SK-N-SH treated with all-trans-retinoic acid at 6 μM for 48 hours (cell line): Measurements from ENCODE around the gene TNFAIP1.

ENCODE experiments used
- ATAC-seq: fragments of 200-7000 bp; cut with Tn5 transposase; 3 replicates; pipeline ENCODE4 v1.9.1; 2020; ENCODE audit warnings: mild to moderate bottlenecking, moderate library complexity
- ARNTL ChIP-seq: fragments of 450-650 bp; formaldehyde crosslinking; IDR thresholded peaks from 2 replicates; pipeline ENCODE4 v1.5.0; 2020; ENCODE audit warnings: low read depth, mild to moderate bottlenecking, moderate library complexity, borderline replicate concordance
- BACH2 ChIP-seq: fragments of 250-450 bp; sonication (Bioruptor Pico); IDR thresholded peaks from 2 replicates; pipeline ENCODE4 v1.9.0; 2021; ENCODE audit warnings: mild to moderate bottlenecking, borderline replicate concordance
- CSDC2 ChIP-seq: fragments of 250-450 bp; sonication (Bioruptor Pico); IDR thresholded peaks from 2 replicates; pipeline ENCODE4 v1.5.0; 2020; ENCODE audit warnings: mild to moderate bottlenecking, moderate library complexity
- ESRRG ChIP-seq: fragments of 250-450 bp; sonication (Bioruptor Pico); IDR thresholded peaks from 2 replicates; pipeline ENCODE4 v1.6.1; 2021; ENCODE audit warnings: mild to moderate bottlenecking
- GLIS3 ChIP-seq: fragments of 250-450 bp; sonication (Bioruptor Pico); IDR thresholded peaks from 2 replicates; pipeline ENCODE4 v1.5.0; 2020; ENCODE audit warnings: mild to moderate bottlenecking, moderate library complexity
- ISL1 ChIP-seq: fragments of 250-450 bp; sonication (Bioruptor Pico); IDR thresholded peaks from 2 replicates; pipeline ENCODE4 v2.1.2; 2022; ENCODE audit warnings: mild to moderate bottlenecking, moderate library complexity
- PPARA ChIP-seq: fragments of 250-450 bp; sonication (Bioruptor Pico); IDR thresholded peaks from 2 replicates; pipeline ENCODE4 v1.5.0; 2020; ENCODE audit warnings: mild to moderate bottlenecking, borderline replicate concordance
- RARB ChIP-seq: fragments of 250-450 bp; sonication (Bioruptor Pico); IDR thresholded peaks from 2 replicates; pipeline ENCODE4 v1.8.0; 2021; ENCODE audit warnings: mild to moderate bottlenecking, moderate library complexity
- SNAI2 ChIP-seq: fragments of 250-450 bp; sonication (Bioruptor Pico); IDR thresholded peaks from 2 replicates; pipeline ENCODE4 v1.5.0; 2020; ENCODE audit warnings: mild to moderate bottlenecking, moderate library complexity
- TCF4 ChIP-seq: fragments of 250-450 bp; sonication (Bioruptor Pico); IDR thresholded peaks from 2 replicates; pipeline ENCODE4 v1.8.0; 2021; ENCODE audit warnings: mild to moderate bottlenecking, moderate library complexity, borderline replicate concordance
- TOX ChIP-seq: fragments of 250-450 bp; sonication (Bioruptor Pico); IDR thresholded peaks from 2 replicates; pipeline ENCODE4 v1.8.0; 2021; ENCODE audit warnings: mild to moderate bottlenecking, moderate library complexity, borderline replicate concordance
- ZC3H10 ChIP-seq: fragments of 250-450 bp; sonication (Bioruptor Pico); IDR thresholded peaks from 2 replicates; pipeline ENCODE4 v1.5.1; 2021; ENCODE audit warnings: mild to moderate bottlenecking, moderate library complexity
- ZFP3 ChIP-seq: fragments of 250-450 bp; sonication (Bioruptor Pico); IDR thresholded peaks from 2 replicates; pipeline ENCODE4 v1.5.0; 2020; ENCODE audit warnings: mild to moderate bottlenecking, moderate library complexity
- ZFP30 ChIP-seq: fragments of 450-650 bp; formaldehyde crosslinking; IDR thresholded peaks from 2 replicates; pipeline ENCODE4 v1.5.0; 2022; ENCODE audit warnings: mild to moderate bottlenecking, moderate library complexity
- ZNF565 ChIP-seq: fragments of 450-650 bp; formaldehyde crosslinking; conservative IDR thresholded peaks from 2 replicates; pipeline ENCODE4 v1.5.0; 2020; ENCODE audit warnings: low read depth, mild to moderate bottlenecking, moderate library complexity
- ZNF70 ChIP-seq: fragments of 450-650 bp; formaldehyde crosslinking; IDR thresholded peaks from 2 replicates; pipeline ENCODE4 v1.5.0; 2020; ENCODE audit warnings: mild to moderate bottlenecking, moderate library complexity
- ZNF8 ChIP-seq: fragments of 450-650 bp; formaldehyde crosslinking; IDR thresholded peaks from 2 replicates; pipeline ENCODE4 v1.5.0; 2020; ENCODE audit warnings: mild to moderate bottlenecking, moderate library complexity
- TF ChIP-seq, protein P1 (sequence below): fragments of 250-450 bp; sonication (Bioruptor Pico); IDR thresholded peaks from 2 replicates; pipeline ENCODE4 v1.5.0; 2020; ENCODE audit warnings: mild to moderate bottlenecking, moderate library complexity
- TF ChIP-seq, protein P2 (sequence below): fragments of 250-450 bp; sonication (Bioruptor Pico); IDR thresholded peaks from 2 replicates; pipeline ENCODE4 v1.8.0; 2021; ENCODE audit warnings: low read depth, mild to moderate bottlenecking, moderate library complexity, borderline replicate concordance
- TF ChIP-seq, protein P3 (sequence below): fragments of 250-450 bp; sonication (Bioruptor Pico); IDR thresholded peaks from 2 replicates; pipeline ENCODE4 v1.8.0; 2020; ENCODE audit warnings: mild to moderate bottlenecking, moderate library complexity, borderline replicate concordance
- TF ChIP-seq, protein P4 (sequence below): fragments of 250-450 bp; sonication (Bioruptor Pico); IDR thresholded peaks from 2 replicates; pipeline ENCODE4 v1.5.1; 2021; ENCODE audit warnings: mild to moderate bottlenecking, moderate library complexity

The TNFAIP1 gene

DNA sequence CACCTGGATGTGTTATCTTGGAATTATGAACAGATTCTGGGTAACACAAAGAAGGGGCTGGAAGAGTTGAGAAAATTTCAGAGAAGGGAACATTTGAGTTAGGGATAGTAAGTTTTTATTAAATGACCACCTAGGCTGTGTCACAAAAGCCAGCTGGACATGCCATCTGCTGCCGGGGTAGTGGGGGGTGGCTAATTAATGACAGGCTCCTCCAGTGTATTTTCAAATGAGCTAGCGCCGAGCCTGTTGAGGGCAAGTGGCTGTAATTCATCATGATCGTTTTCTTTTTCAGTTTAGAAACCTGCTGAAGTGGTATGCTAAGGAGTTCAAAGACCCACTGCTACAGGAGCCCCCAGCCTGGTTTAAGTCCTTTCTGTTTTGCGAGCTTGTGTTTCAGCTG lies 10.3 kb upstream of the TNFAIP1 start:
- TF ChIP-seq ZNF8 (CRISPR knock-in tag), result no peak
- no peak for TF ChIP-seq CSDC2
- no peak for TF ChIP-seq ARNTL (CRISPR knock-in tag)
- no peak for TF ChIP-seq TOX (CRISPR knock-in tag)
- TF ChIP-seq, protein P1, sequence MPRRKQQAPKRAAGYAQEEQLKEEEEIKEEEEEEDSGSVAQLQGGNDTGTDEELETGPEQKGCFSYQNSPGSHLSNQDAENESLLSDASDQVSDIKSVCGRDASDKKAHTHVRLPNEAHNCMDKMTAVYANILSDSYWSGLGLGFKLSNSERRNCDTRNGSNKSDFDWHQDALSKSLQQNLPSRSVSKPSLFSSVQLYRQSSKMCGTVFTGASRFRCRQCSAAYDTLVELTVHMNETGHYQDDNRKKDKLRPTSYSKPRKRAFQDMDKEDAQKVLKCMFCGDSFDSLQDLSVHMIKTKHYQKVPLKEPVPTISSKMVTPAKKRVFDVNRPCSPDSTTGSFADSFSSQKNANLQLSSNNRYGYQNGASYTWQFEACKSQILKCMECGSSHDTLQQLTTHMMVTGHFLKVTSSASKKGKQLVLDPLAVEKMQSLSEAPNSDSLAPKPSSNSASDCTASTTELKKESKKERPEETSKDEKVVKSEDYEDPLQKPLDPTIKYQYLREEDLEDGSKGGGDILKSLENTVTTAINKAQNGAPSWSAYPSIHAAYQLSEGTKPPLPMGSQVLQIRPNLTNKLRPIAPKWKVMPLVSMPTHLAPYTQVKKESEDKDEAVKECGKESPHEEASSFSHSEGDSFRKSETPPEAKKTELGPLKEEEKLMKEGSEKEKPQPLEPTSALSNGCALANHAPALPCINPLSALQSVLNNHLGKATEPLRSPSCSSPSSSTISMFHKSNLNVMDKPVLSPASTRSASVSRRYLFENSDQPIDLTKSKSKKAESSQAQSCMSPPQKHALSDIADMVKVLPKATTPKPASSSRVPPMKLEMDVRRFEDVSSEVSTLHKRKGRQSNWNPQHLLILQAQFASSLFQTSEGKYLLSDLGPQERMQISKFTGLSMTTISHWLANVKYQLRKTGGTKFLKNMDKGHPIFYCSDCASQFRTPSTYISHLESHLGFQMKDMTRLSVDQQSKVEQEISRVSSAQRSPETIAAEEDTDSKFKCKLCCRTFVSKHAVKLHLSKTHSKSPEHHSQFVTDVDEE (CRISPR knock-in tag), result no peak
- TF ChIP-seq PPARA (CRISPR knock-in tag), result no peak
- no peak for TF ChIP-seq SNAI2
- TF ChIP-seq, protein P2, sequence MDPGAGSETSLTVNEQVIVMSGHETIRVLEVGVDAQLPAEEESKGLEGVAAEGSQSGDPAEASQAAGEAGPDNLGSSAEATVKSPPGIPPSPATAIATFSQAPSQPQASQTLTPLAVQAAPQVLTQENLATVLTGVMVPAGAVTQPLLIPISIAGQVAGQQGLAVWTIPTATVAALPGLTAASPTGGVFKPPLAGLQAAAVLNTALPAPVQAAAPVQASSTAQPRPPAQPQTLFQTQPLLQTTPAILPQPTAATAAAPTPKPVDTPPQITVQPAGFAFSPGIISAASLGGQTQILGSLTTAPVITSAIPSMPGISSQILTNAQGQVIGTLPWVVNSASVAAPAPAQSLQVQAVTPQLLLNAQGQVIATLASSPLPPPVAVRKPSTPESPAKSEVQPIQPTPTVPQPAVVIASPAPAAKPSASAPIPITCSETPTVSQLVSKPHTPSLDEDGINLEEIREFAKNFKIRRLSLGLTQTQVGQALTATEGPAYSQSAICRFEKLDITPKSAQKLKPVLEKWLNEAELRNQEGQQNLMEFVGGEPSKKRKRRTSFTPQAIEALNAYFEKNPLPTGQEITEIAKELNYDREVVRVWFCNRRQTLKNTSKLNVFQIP (CRISPR knock-in tag), result no peak
- TF ChIP-seq ZFP3 (CRISPR knock-in tag), result no peak
- TF ChIP-seq, protein P3, sequence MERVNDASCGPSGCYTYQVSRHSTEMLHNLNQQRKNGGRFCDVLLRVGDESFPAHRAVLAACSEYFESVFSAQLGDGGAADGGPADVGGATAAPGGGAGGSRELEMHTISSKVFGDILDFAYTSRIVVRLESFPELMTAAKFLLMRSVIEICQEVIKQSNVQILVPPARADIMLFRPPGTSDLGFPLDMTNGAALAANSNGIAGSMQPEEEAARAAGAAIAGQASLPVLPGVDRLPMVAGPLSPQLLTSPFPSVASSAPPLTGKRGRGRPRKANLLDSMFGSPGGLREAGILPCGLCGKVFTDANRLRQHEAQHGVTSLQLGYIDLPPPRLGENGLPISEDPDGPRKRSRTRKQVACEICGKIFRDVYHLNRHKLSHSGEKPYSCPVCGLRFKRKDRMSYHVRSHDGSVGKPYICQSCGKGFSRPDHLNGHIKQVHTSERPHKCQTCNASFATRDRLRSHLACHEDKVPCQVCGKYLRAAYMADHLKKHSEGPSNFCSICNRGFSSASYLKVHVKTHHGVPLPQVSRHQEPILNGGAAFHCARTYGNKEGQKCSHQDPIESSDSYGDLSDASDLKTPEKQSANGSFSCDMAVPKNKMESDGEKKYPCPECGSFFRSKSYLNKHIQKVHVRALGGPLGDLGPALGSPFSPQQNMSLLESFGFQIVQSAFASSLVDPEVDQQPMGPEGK (CRISPR knock-in tag), result no peak
- no peak for TF ChIP-seq GLIS3 (CRISPR knock-in tag)
- TF ChIP-seq, protein P4, sequence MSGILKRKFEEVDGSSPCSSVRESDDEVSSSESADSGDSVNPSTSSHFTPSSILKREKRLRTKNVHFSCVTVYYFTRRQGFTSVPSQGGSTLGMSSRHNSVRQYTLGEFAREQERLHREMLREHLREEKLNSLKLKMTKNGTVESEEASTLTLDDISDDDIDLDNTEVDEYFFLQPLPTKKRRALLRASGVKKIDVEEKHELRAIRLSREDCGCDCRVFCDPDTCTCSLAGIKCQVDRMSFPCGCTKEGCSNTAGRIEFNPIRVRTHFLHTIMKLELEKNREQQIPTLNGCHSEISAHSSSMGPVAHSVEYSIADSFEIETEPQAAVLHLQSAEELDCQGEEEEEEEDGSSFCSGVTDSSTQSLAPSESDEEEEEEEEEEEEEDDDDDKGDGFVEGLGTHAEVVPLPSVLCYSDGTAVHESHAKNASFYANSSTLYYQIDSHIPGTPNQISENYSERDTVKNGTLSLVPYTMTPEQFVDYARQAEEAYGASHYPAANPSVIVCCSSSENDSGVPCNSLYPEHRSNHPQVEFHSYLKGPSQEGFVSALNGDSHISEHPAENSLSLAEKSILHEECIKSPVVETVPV (CRISPR knock-in tag), result no peak
- no peak for TF ChIP-seq ZNF565
- no peak for TF ChIP-seq TCF4 (CRISPR knock-in tag)
- no peak for TF ChIP-seq ZNF70
- no peak for TF ChIP-seq BACH2
- no peak for ATAC-seq

DNA sequence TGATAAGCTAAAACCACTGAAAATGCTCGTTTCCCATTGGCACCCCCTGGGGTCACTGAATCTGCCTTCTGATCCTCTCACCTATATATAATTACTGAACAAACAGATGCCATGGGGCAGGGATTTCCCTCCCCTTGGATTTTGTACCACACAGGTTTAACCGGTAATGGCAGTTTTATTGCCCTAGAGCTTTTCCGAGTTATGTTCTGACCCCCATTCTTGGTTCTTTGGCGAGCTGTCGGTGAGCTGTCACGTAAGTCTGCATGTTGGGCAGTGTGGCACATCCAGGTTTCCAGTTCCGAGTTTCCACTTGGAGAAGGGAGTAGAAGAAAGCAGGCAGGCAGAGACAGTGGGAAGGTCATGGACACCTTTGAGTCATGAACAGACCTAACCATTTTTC lies 9.4 kb upstream of the TNFAIP1 start:
- no peak for ATAC-seq
- TF ChIP-seq ZFP3 (CRISPR knock-in tag) (no peak), TCF4 (CRISPR knock-in tag) (no peak), SNAI2 (no peak), ISL1 (CRISPR knock-in tag) (no peak), ZNF70 (no peak)

DNA sequence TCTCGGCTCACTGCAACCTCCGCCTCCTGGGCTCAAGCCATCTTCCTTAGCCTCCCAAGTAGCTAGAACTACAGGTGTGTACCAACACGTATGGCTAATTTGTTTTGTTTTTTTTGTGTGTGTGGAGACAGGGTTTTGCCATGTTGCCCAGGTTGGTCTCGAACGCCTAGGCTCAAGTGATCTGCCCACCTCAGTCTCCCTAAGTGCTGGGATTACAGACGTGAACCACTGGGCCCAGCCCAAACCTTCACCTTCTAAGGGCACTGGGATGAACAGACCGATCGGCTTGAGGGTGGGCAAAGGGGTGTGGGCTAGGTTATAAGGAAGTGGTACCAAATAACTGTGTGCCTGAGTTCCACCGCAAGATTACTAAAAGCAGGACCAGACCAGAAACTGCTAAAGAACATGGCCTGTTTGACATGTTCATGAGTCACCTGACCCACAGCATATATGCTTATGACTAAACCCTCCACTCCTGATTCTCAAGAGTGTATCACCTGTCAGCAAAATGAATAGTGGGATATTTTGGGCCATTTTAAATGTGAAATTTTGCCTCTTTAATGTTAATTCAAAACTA lies 8.4 kb upstream of the TNFAIP1 start:
- ATAC-seq, result no peak
- TF ChIP-seq, protein P4 (CRISPR knock-in tag), result no peak
- TF ChIP-seq ESRRG (CRISPR knock-in tag) (no peak), RARB (CRISPR knock-in tag) (no peak), ZNF565 (no peak), ZC3H10 (CRISPR knock-in tag) (no peak), ZFP30 (CRISPR knock-in tag) (no peak), SNAI2 (no peak), ARNTL (CRISPR knock-in tag) (no peak), CSDC2 (no peak)
- TF ChIP-seq, protein P1 (CRISPR knock-in tag), result no peak
